ENCODE results near the gene FLNB. TPM values are rescaled to one million over a fixed set of nuclear protein-coding genes. Genes with fewer than 3 reads are reported as not detected.

FLNB gene
- total and polyA plus RNA-seq, 10 of the 15 experiments (the other 5 are each of a cell fraction or from before 2014, with no cell fraction given): 13.6 to 51.8 (median 26.4) TPM

- no TSS peak for BruUV-seq (replicated peaks)
- TF ChIP-seq SUPT20H (IDR thresholded peaks at IDR 0.05; ENCODE audit: borderline replicate concordance, control insufficient read depth, low read depth, low read length) (no peak), SRF (IDR thresholded peaks at IDR 0.05; ENCODE audit: low read depth in 2 of 2, low read length in 2 of 2) (0 out of 4 replicates have a peak, but pooled peaks of 1 of the 2 experiments have one; percentile 46), YBX1 (IDR thresholded peaks at IDR 0.05) (no peak), CREM (IDR thresholded peaks at IDR 0.05; ENCODE audit: low read depth) (peak; percentile 12; the same call in 1 of the 2 replicates), ATF2 (IDR thresholded peaks at IDR 0.05; ENCODE audit: low read length) (no peak), BHLHE40 (IDR thresholded peaks at IDR 0.05; ENCODE audit: borderline replicate concordance in 1 of 2, low read depth in 2 of 2, low read length in 1 of 2) (0 out of 4 replicates have a peak, but pooled peaks have one; percentile 14 to 23), SPI1 (IDR thresholded peaks at IDR 0.05; ENCODE audit: borderline replicate concordance, insufficient read depth, low read depth, low read length) (peak; percentile 49), RAD51 (IDR thresholded peaks at IDR 0.05) (peak; percentile 80), FOXM1 (IDR thresholded peaks at IDR 0.05; ENCODE audit: low read depth, low read length) (0 out of 2 replicates have a peak, but pooled peaks have one; percentile 17), IKZF1 (conservative IDR thresholded peaks at IDR 0.05) (peak; percentile 55; the same call in 1 of the 2 replicates), ASH2L (IDR thresholded peaks at IDR 0.05; ENCODE audit: borderline replicate concordance, low read depth) (no peak), NR2F1 (conservative IDR thresholded peaks at IDR 0.05) (peak; percentile 98), NR2C1 (IDR thresholded peaks at IDR 0.05) (peak; percentile 44; the same call in 1 of the 2 replicates), ZSCAN29 (IDR thresholded peaks at IDR 0.05) (no peak), WRNIP1 (IDR thresholded peaks at IDR 0.05; ENCODE audit: borderline replicate concordance, low read depth, low read length) (no peak), IKZF2 (IDR thresholded peaks at IDR 0.05) (peak in 1 of 2 experiments; percentile 34; a peak in 1 of 4 replicates), NKRF (conservative IDR thresholded peaks at IDR 0.05) (no peak)
Observed at GRCh38 chr3:58084788-58085543, 76.7 kb downstream of the FLNB start.

More at GRCh38 chr3:58084788-58085543, 76.7 kb downstream of the FLNB start:
- Histone ChIP-seq H3K79me2 (ENCODE audit: control insufficient read depth, insufficient read depth, low read length) (no peaks in the 10 kb centered on the region), H3K36me3 (ENCODE audit: control insufficient read depth in 2 of 2, insufficient read depth in 2 of 2, low read length in 1 of 2) (peaks cover 2 to 4% of the 10 kb centered on the region in 2 experiments; a peak in 3 of 4 replicates), H3K4me2 (ENCODE audit: control insufficient read depth, insufficient read depth) (peak overlapping the region; percentile 47), H4K20me1 (ENCODE audit: control insufficient read depth, insufficient read depth) (no peaks in the 10 kb centered on the region), H3K27me3 (replicated peaks in 1 of 2; ENCODE audit: control insufficient read depth in 2 of 2, insufficient read depth in 2 of 2, low read length in 1 of 2) (no peaks in the 10 kb centered on the region), H3K4me1 (ENCODE audit: control insufficient read depth, insufficient read depth, low read length) (peaks cover 21% of the 10 kb centered on the region), H3K9ac (ENCODE audit: control insufficient read depth, insufficient read depth, low read length) (no peak overlapping the region), H3K4me3 (no peak overlapping the region), H3K27ac (ENCODE audit: control insufficient read depth, insufficient read depth) (peak overlapping the region; percentile 28; the same call in 1 of the 2 replicates), H3K9me3 (replicated peaks; ENCODE audit: control insufficient read depth, insufficient read depth, low read length) (no peaks in the 10 kb centered on the region), H2AFZ (ENCODE audit: control insufficient read depth, low read depth, low read length) (no peak overlapping the region)
- ChIA-PET RAD21 (ENCODE audit: unreplicated experiment) (interaction anchor here (0.6 to 2.0 kb wide), 11 partner anchors 9 to 216 kb away, joined by 3 to 8 read pairs (median 3); no protein-coding TSS in a partner anchor), CTCF (interaction anchor here (1.2 to 1.9 kb wide), 5 partner anchors 9 to 77 kb away, joined by 3 to 7 read pairs (median 4); partner anchors contain the start of gene FLNB), SMC1A (ENCODE audit: uncharacterized antibody, unreplicated experiment) (interaction anchor here (0.9 to 2.9 kb wide), 11 partner anchors 9 to 76 kb away, joined by 3 to 11 read pairs (median 4); partner anchors contain the start of gene FLNB), POLR2A (interaction anchor here (0.6 kb wide), 1 partner anchor 133 kb away, joined by 4 read pairs; no protein-coding TSS in a partner anchor)
- intact Hi-C loops (cut with micrococcal nuclease; ENCODE audit: unreplicated experiment): loop anchor here (2.0 kb wide), 1 partner anchor 76 kb away; the partner anchor contains the start of gene FLNB
- peak; percentile 68 for FAIRE-seq
- peak; percentile 40 for DNase-seq (ENCODE audit: low read depth, low spot score)
- in situ Hi-C loops (cut with MboI): no loop called here
- 57% methylated on average over 5 of the region's 5 CpGs for WGBS (ENCODE audit: insufficient coverage, insufficient replicate concordance, low lambda C conversion rate, missing lambda C conversion rate)
- peak; percentile 97 for ATAC-seq

Data from GM12878 (cell line).